ENCODE data around the gene NTRK3. TPM values are rescaled to one million over a fixed set of nuclear protein-coding genes. Genes with fewer than 3 reads are reported as not detected.

The NTRK3 gene
- polyA plus RNA-seq, 1 experiment = 0.21 TPM

GRCh38 chr15:87871731-87872320 is 384.7 kb downstream of the NTRK3 start:
- CTCF ChIA-PET = no interaction called here
- DNase-seq (ENCODE audit: low read depth, low spot score) = no peak

GRCh38 chr15:87871258-87871681 is 385.3 kb downstream of the NTRK3 start:
- no peak for DNase-seq (ENCODE audit: low read depth, low spot score)
- H3K27ac ChIP-seq (ENCODE audit: low read depth, low read length) = no peak overlapping the region
- CTCF ChIA-PET = no interaction called here

More at GRCh38 chr15:87871731-87872320, 384.7 kb downstream of the NTRK3 start:
- Histone ChIP-seq H3K9me3 (ENCODE audit: control insufficient read depth, insufficient read depth, low read length) (no peaks in the 10 kb centered on the region), H3K27me3 (ENCODE audit: control insufficient read depth, insufficient read depth, low read length) (no peaks in the 10 kb centered on the region), H3K27ac (ENCODE audit: low read depth, low read length) (peak overlapping the region; percentile 21), H3K4me3 (ENCODE audit: low read depth, low read length) (no peak overlapping the region)
- no peak for TF ChIP-seq CTCF (IDR thresholded peaks at IDR 0.05; ENCODE audit: low read depth, low read length)
- POLR2A ChIA-PET = interaction anchor here (0.8 kb wide), 1 partner anchor 55 kb away, joined by 4 read pairs; no protein-coding TSS in a partner anchor

GRCh38 chr15:87866961-87867360 is 389.6 kb downstream of the NTRK3 start:
- Histone ChIP-seq H3K27ac (ENCODE audit: low read depth, low read length) (no peak overlapping the region), H3K4me3 (ENCODE audit: low read depth, low read length) (no peak overlapping the region), H3K9me3 (ENCODE audit: control insufficient read depth, insufficient read depth, low read length) (no peaks in the 10 kb centered on the region), H3K27me3 (ENCODE audit: control insufficient read depth, insufficient read depth, low read length) (no peaks in the 10 kb centered on the region)
- CTCF ChIA-PET = no interaction called here
- no peak for DNase-seq (ENCODE audit: low read depth, low spot score)
- POLR2A ChIA-PET = no interaction called here
- TF ChIP-seq CTCF (IDR thresholded peaks at IDR 0.05; ENCODE audit: low read depth, low read length) = no peak

More at GRCh38 chr15:87871258-87871681, 385.3 kb downstream of the NTRK3 start:
- no peak overlapping the region for H3K4me3 ChIP-seq (ENCODE audit: low read depth, low read length)
- H3K9me3 ChIP-seq (ENCODE audit: control insufficient read depth, insufficient read depth, low read length) = no peaks in the 10 kb centered on the region
- POLR2A ChIA-PET = no interaction called here
- TF ChIP-seq CTCF (IDR thresholded peaks at IDR 0.05; ENCODE audit: low read depth, low read length) = no peak
- H3K27me3 ChIP-seq (ENCODE audit: control insufficient read depth, insufficient read depth, low read length) = no peaks in the 10 kb centered on the region

GRCh38 chr15:87863152-87863551 is 393.4 kb downstream of the NTRK3 start:
- Histone ChIP-seq H3K27ac (ENCODE audit: low read depth, low read length) (no peak overlapping the region), H3K9me3 (ENCODE audit: control insufficient read depth, insufficient read depth, low read length) (no peaks in the 10 kb centered on the region), H3K27me3 (ENCODE audit: control insufficient read depth, insufficient read depth, low read length) (no peaks in the 10 kb centered on the region), H3K4me3 (ENCODE audit: low read depth, low read length) (no peak overlapping the region)
- CTCF ChIA-PET = no interaction called here
- no peak for DNase-seq (ENCODE audit: low read depth, low spot score)
- TF ChIP-seq CTCF (IDR thresholded peaks at IDR 0.05; ENCODE audit: low read depth, low read length) = no peak
- POLR2A ChIA-PET = no interaction called here

GRCh38 chr15:87860743-87861142 is 395.8 kb downstream of the NTRK3 start:
- no peak overlapping the region for H3K27ac ChIP-seq (ENCODE audit: low read depth, low read length)
- no peaks in the 10 kb centered on the region for H3K27me3 ChIP-seq (ENCODE audit: control insufficient read depth, insufficient read depth, low read length)
- no peaks in the 10 kb centered on the region for H3K9me3 ChIP-seq (ENCODE audit: control insufficient read depth, insufficient read depth, low read length)
- ChIA-PET CTCF (interaction anchor here (0.7 kb wide), 1 partner anchor 13 kb away, joined by 3 read pairs; no protein-coding TSS in a partner anchor), POLR2A (no interaction called here)
- no peak for TF ChIP-seq CTCF (IDR thresholded peaks at IDR 0.05; ENCODE audit: low read depth, low read length)
- H3K4me3 ChIP-seq (ENCODE audit: low read depth, low read length) = no peak overlapping the region
- DNase-seq (ENCODE audit: low read depth, low spot score) = no peak

Measured in AG04450 (cell line).